GM23248 (cell line): ENCODE measurements around the gene CDON.

Experiments used
- EZH2 ChIP-seq: fragments of 200-600 bp; sonication (generic); IDR thresholded peaks from 2 replicates; pipeline ENCODE4 v1.6.1; 2018; ENCODE audit warnings: antibody characterized with exemption, mild to moderate bottlenecking; ENCODE audit not compliant: insufficient read depth, poor library complexity, severe bottlenecking
- EZH2phosphoT487 ChIP-seq: fragments of 200-600 bp; sonication (generic); IDR thresholded peaks from 2 replicates; pipeline ENCODE4 v1.6.1; 2018; ENCODE audit warnings: antibody characterized with exemption, moderate library complexity, mild to moderate bottlenecking, low read depth; ENCODE audit not compliant: insufficient read depth

GRCh38 chr11:126035718-126036117, 26.9 kb downstream of the CDON start:
- no peak for TF ChIP-seq EZH2
- TF ChIP-seq EZH2phosphoT487, result no peak
